ENCODE measurements around the gene KCND1.

Gene KCND1

GRCh38 chrX:48937054-48937907 is 34.4 kb downstream of the KCND1 start:
- peaks cover 48% of the 10 kb centered on the region for H3K36me3 Mint-ChIP-seq (ENCODE audit: low read depth)
- peaks cover 70% of the 10 kb centered on the region for H3K4me1 Mint-ChIP-seq (ENCODE audit: low read depth)
- H3K9me3 Mint-ChIP-seq, result no peaks in the 10 kb centered on the region
- peak overlapping the region; percentile 96 for H3K27ac Mint-ChIP-seq
- no peaks in the 10 kb centered on the region for H3K27me3 Mint-ChIP-seq (ENCODE audit: low read depth)
- H3K4me3 Mint-ChIP-seq, result peak overlapping the region; percentile 87

- no peaks in the 10 kb centered on the region for H3K9me3 Mint-ChIP-seq
- peak overlapping the region; percentile 87 for H3K4me3 Mint-ChIP-seq
- H3K27me3 Mint-ChIP-seq (ENCODE audit: low read depth), result no peaks in the 10 kb centered on the region
- H3K4me1 Mint-ChIP-seq (ENCODE audit: low read depth), result peaks cover 62% of the 10 kb centered on the region
- peaks cover 41% of the 10 kb centered on the region for H3K36me3 Mint-ChIP-seq (ENCODE audit: low read depth)
- peak overlapping the region; percentile 96 for H3K27ac Mint-ChIP-seq
These were observed 35.1 kb downstream of the KCND1 start for GRCh38 chrX:48936429-48937053.

GRCh38 chrX:48935301-48935670 is 36.4 kb downstream of the KCND1 start:
- H3K36me3 Mint-ChIP-seq (ENCODE audit: low read depth), result peaks cover 41% of the 10 kb centered on the region
- no peaks in the 10 kb centered on the region for H3K9me3 Mint-ChIP-seq
- H3K27ac Mint-ChIP-seq, result peak overlapping the region; percentile 80
- peaks cover 54% of the 10 kb centered on the region for H3K4me1 Mint-ChIP-seq (ENCODE audit: low read depth)
- no peaks in the 10 kb centered on the region for H3K27me3 Mint-ChIP-seq (ENCODE audit: low read depth)
- peak overlapping the region; percentile 38 for H3K4me3 Mint-ChIP-seq

GRCh38 chrX:48934581-48935300 is 36.9 kb downstream of the KCND1 start:
- H3K27ac Mint-ChIP-seq, result peak overlapping the region; percentile 80
- H3K4me1 Mint-ChIP-seq (ENCODE audit: low read depth), result peaks cover 52% of the 10 kb centered on the region
- no peaks in the 10 kb centered on the region for H3K27me3 Mint-ChIP-seq (ENCODE audit: low read depth)
- no peaks in the 10 kb centered on the region for H3K9me3 Mint-ChIP-seq
- H3K4me3 Mint-ChIP-seq, result peak overlapping the region; percentile 38
- H3K36me3 Mint-ChIP-seq (ENCODE audit: low read depth), result peaks cover 44% of the 10 kb centered on the region

DNA sequence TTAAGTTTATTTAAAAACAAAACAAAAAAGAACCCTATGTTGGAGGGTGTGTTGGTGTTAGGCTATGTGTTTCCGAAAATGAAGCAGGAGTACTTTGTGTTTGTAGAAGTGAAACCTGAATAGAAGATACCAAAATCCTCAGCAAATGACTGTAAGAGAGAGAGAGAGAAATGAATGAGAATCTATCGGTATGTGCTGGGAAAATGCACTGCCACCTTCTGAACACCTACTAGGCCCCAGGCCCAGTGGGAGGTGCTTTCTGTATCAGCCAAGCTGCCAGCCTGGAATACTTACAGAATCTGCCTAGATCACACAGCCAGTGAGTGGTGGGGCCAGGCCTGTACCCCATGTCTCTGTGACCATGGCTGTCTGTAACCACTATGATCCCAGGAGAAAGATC is 37.9 kb downstream of the KCND1 start:
- H3K4me3 Mint-ChIP-seq, result peak overlapping the region; percentile 48
- no peaks in the 10 kb centered on the region for H3K9me3 Mint-ChIP-seq
- H3K4me1 Mint-ChIP-seq (ENCODE audit: low read depth), result peaks cover 42% of the 10 kb centered on the region
- peaks cover 44% of the 10 kb centered on the region for H3K36me3 Mint-ChIP-seq (ENCODE audit: low read depth)
- no peaks in the 10 kb centered on the region for H3K27me3 Mint-ChIP-seq (ENCODE audit: low read depth)
- H3K27ac Mint-ChIP-seq, result peak overlapping the region; percentile 80

DNA sequence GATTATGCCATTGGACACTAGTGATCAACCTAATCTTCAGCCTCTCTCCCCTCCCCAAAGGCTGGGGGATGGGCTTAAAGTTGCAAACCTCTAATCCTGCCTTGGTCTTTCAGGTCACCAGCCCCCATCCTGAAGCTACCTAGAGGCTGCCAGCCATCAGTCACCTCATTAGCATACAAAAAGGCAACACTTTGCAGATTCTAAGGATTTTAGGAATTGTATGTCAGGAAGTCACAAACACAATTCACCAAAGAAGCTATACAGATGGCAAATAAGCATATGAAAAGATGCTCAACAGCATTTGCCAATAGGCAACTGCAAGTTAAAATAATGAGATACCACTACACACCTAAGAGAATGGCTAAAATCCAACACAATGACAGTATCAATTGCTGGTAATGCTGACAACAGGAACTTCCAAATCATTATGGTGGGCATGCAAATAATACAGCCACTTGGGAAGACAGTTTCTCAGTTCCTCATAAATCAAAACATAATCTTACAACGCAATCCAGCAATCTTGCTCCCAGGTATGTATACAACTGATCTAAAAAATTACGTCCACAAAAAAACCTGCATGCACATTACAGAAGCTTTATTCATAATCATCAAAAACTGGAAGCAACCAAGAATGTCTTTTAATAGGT is 43.8 kb downstream of the KCND1 start:
- no peak overlapping the region for H3K27ac Mint-ChIP-seq
- no peaks in the 10 kb centered on the region for H3K9me3 Mint-ChIP-seq
- no peak overlapping the region for H3K4me3 Mint-ChIP-seq
- H3K4me1 Mint-ChIP-seq (ENCODE audit: low read depth), result peaks cover 22% of the 10 kb centered on the region
- peaks cover 25% of the 10 kb centered on the region for H3K36me3 Mint-ChIP-seq (ENCODE audit: low read depth)
- no peaks in the 10 kb centered on the region for H3K27me3 Mint-ChIP-seq (ENCODE audit: low read depth)

DNA sequence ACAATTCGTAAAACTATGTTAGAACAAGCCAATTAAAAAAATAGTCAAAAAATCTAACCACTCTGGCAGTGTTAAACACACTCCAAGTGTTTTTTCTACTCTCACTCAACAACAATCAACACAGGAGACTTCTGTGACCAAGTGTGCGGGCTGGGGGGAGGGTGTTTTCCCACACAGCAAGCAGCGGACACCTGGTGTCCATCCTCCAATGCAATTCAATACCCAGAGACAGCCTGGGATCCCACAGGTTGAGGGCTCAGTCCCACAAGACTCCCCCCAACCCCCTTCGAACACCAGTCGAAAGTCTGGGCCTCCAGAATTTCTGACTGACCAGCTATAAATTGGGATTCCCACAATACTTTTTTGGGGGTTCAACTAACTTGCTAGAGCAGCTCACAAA is 44.5 kb downstream of the KCND1 start:
- Mint-ChIP-seq H3K27ac (no peak overlapping the region), H3K36me3 (ENCODE audit: low read depth) (peaks cover 26% of the 10 kb centered on the region), H3K27me3 (ENCODE audit: low read depth) (no peaks in the 10 kb centered on the region), H3K4me1 (ENCODE audit: low read depth) (peaks cover 25% of the 10 kb centered on the region), H3K4me3 (no peak overlapping the region), H3K9me3 (no peaks in the 10 kb centered on the region)

DNA sequence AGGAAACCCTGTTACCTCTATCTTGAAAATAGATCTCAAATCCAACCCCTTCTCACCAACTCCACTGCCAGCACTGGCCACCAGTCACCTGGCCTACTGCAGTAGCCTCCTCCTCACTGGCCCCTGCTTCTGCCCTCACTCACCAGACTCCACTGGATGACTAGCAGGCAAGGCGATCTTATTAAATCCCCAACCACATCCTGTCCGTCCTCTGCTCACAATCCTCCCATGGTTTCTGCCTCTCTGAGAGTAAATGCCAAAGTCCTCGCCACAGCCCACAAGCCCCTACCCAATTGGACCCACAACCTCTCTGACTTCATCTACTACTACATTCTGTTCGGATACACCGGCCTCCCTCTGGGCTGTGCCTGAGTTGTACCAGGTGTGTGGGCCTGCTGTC is 47.4 kb downstream of the KCND1 start:
- Mint-ChIP-seq H3K4me3 (no peak overlapping the region), H3K9me3 (no peaks in the 10 kb centered on the region), H3K27me3 (ENCODE audit: low read depth) (no peaks in the 10 kb centered on the region), H3K27ac (peak overlapping the region; percentile 68), H3K4me1 (ENCODE audit: low read depth) (peaks cover 38% of the 10 kb centered on the region), H3K36me3 (ENCODE audit: low read depth) (peaks cover 30% of the 10 kb centered on the region)

- Mint-ChIP-seq H3K9me3 (no peaks in the 10 kb centered on the region), H3K27ac (no peak overlapping the region), H3K36me3 (ENCODE audit: low read depth) (peaks cover 30% of the 10 kb centered on the region), H3K4me3 (no peak overlapping the region), H3K4me1 (ENCODE audit: low read depth) (peaks cover 39% of the 10 kb centered on the region), H3K27me3 (ENCODE audit: low read depth) (no peaks in the 10 kb centered on the region)
These were observed 47.9 kb downstream of the KCND1 start for GRCh38 chrX:48923771-48924170.

DNA sequence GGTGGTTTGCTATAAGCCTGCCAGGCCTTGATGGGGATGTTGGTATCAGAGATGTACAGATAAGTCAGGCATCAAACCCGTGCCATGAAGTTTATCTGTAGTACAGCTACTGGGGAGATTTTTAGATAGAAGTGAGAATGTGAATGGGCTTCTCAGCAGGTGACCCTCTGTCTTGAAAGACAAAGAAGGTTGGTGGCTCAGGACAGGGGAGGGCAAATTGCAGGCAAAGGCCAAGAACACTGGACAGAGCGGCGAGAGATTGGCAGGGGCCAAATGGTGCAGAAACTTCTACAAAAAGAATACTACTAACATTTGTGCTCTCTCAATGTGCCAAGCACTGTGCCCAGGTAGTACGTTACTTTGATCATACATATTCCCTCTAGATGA is 50.9 kb downstream of the KCND1 start:
- peaks cover 34% of the 10 kb centered on the region for H3K4me1 Mint-ChIP-seq (ENCODE audit: low read depth)
- no peaks in the 10 kb centered on the region for H3K27me3 Mint-ChIP-seq (ENCODE audit: low read depth)
- peaks cover 48% of the 10 kb centered on the region for H3K36me3 Mint-ChIP-seq (ENCODE audit: low read depth)
- H3K4me3 Mint-ChIP-seq, result peak overlapping the region; percentile 98
- no peaks in the 10 kb centered on the region for H3K9me3 Mint-ChIP-seq
- peak overlapping the region; percentile 95 for H3K27ac Mint-ChIP-seq

GRCh38 chrX:48919947-48920717 is 51.5 kb downstream of the KCND1 start:
- H3K9me3 Mint-ChIP-seq, result no peaks in the 10 kb centered on the region
- H3K27me3 Mint-ChIP-seq (ENCODE audit: low read depth), result no peaks in the 10 kb centered on the region
- H3K4me1 Mint-ChIP-seq (ENCODE audit: low read depth), result peaks cover 32% of the 10 kb centered on the region
- peaks cover 52% of the 10 kb centered on the region for H3K36me3 Mint-ChIP-seq (ENCODE audit: low read depth)
- H3K4me3 Mint-ChIP-seq, result peak overlapping the region; percentile 98
- H3K27ac Mint-ChIP-seq, result peak overlapping the region; percentile 95

DNA sequence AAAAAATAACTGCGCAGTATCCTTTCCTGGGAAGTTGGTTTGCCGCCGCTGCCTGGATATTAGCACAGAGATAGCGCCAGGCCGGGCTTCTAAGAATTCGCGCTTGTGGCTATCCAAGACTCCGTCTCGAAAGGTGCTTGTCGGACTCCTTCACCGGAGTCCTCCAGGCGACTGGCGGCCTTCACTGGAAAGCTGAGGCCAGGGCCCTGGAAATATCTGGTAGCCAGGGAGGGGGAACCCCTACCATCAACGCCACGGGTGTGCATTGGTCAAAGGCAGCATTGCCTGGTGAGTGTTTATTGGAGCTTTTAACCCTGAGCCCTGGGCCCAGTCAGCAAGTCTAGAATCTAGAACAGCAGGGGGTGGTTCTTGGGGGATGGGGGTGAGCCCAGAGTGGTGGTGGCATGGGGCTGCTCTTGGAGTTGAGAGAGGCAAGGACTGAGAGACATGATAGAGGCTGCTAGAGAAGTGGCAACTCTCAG is 52.2 kb downstream of the KCND1 start:
- Mint-ChIP-seq H3K4me3 (peak overlapping the region; percentile 98), H3K27ac (peak overlapping the region; percentile 95), H3K9me3 (no peaks in the 10 kb centered on the region), H3K36me3 (ENCODE audit: low read depth) (peaks cover 57% of the 10 kb centered on the region), H3K27me3 (ENCODE audit: low read depth) (no peaks in the 10 kb centered on the region), H3K4me1 (ENCODE audit: low read depth) (peaks cover 36% of the 10 kb centered on the region)

GRCh38 chrX:48918643-48919340 is 52.9 kb downstream of the KCND1 start, which contains the start of gene PIM2:
Gene PIM2, minus strand, starts transcription at chrX:48919024. Its CDS starts 190 bp downstream, at chrX:48918834.
- Mint-ChIP-seq H3K27ac (peak within 1 kb of the TSS; percentile 96), H3K9me3 (no peaks in the 10 kb centered on the region), H3K4me1 (ENCODE audit: low read depth) (peaks cover 35% of the 10 kb centered on the region), H3K4me3 (peak within 1 kb of the TSS; percentile 98), H3K27me3 (ENCODE audit: low read depth) (no peaks in the 10 kb centered on the region), H3K36me3 (ENCODE audit: low read depth) (peaks cover 57% of the 10 kb centered on the region)
